OCI-LY1 (cell line): ENCODE measurements around the gene PIGQ.

ENCODE experiments used
- CTCF ChIP-seq: fragments of 200-600 bp; sonication (generic), shearing (Covaris generic); IDR thresholded peaks from 2 replicates; pipeline ENCODE4 v1.5.1; 2017; ENCODE audit warnings: mild to moderate bottlenecking, antibody characterized with exemption, low read length, moderate library complexity, mixed read lengths
- EZH2 ChIP-seq: fragments of 200-600 bp; sonication (generic), shearing (Covaris generic); IDR thresholded peaks from 2 replicates; pipeline ENCODE4 v1.8.0; 2017; ENCODE audit warnings: borderline replicate concordance, mixed run types, mild to moderate bottlenecking, antibody characterized with exemption, low read length, moderate library complexity, mixed read lengths

GRCh38 chr16:588639-588888 lies 18.8 kb downstream of the PIGQ start:
- TF ChIP-seq CTCF: no peak
- TF ChIP-seq EZH2: no peak
